PC-9 (cell line): Measurements from ENCODE around the gene COA8.

Experiments used
- EZH2 ChIP-seq: fragments of 200-600 bp; sonication (generic); IDR thresholded peaks from 2 replicates; pipeline ENCODE4 v1.8.0; 2017; ENCODE audit warnings: antibody characterized with exemption, low read depth
- TF ChIP-seq, protein P1 (sequence below): fragments of 200-600 bp; sonication (generic); conservative IDR thresholded peaks from 2 replicates; pipeline ENCODE4 v1.6.1; 2017; ENCODE audit warnings: mixed run types, antibody characterized with exemption, mild to moderate bottlenecking, moderate library complexity

- TF ChIP-seq, protein P1, sequence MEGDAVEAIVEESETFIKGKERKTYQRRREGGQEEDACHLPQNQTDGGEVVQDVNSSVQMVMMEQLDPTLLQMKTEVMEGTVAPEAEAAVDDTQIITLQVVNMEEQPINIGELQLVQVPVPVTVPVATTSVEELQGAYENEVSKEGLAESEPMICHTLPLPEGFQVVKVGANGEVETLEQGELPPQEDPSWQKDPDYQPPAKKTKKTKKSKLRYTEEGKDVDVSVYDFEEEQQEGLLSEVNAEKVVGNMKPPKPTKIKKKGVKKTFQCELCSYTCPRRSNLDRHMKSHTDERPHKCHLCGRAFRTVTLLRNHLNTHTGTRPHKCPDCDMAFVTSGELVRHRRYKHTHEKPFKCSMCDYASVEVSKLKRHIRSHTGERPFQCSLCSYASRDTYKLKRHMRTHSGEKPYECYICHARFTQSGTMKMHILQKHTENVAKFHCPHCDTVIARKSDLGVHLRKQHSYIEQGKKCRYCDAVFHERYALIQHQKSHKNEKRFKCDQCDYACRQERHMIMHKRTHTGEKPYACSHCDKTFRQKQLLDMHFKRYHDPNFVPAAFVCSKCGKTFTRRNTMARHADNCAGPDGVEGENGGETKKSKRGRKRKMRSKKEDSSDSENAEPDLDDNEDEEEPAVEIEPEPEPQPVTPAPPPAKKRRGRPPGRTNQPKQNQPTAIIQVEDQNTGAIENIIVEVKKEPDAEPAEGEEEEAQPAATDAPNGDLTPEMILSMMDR = no peak
- TF ChIP-seq EZH2 = no peak
Observed at GRCh38 chr14:103621860-103622259, 59.1 kb downstream of the COA8 start.
